NCI-H82 treated with DMSO at 0.1 percent for 48 hours (cell line): ENCODE measurements around the gene TENM4.

Experiments used
- DNase-seq: peaks from one replicate; lab custom pipeline; 2025; ENCODE audit not compliant: unreplicated experiment; lab: John Stamatoyannopoulos, UW

The TENM4 gene

GRCh38 chr11:79440571-79441460, at the start of gene TENM4:
TSS of gene TENM4 (minus strand) at chr11:79441030. CDS start at chr11:79069944, 371,086 bp downstream.
- DNase-seq: no peak

GRCh38 chr11:79488286-79488685, 47.5 kb upstream of the TENM4 start:
- no peak for DNase-seq

- no peak for DNase-seq
Measured at GRCh38 chr11:79487412-79487811, 46.6 kb upstream of the TENM4 start.

- DNase-seq: no peak
Measured at GRCh38 chr11:79486242-79486984, 45.6 kb upstream of the TENM4 start.

GRCh38 chr11:79485694-79486093, 44.9 kb upstream of the TENM4 start:
- DNase-seq: no peak

- DNase-seq: no peak
Measured at GRCh38 chr11:79484872-79485271, 44.0 kb upstream of the TENM4 start.

GRCh38 chr11:79482800-79483199, 42.0 kb upstream of the TENM4 start:
- no peak for DNase-seq

GRCh38 chr11:79481795-79482194, 41.0 kb upstream of the TENM4 start:
- DNase-seq: no peak

- DNase-seq: no peak
Measured at GRCh38 chr11:79480864-79481263, 40.0 kb upstream of the TENM4 start.

- no peak for DNase-seq
Measured at GRCh38 chr11:79472819-79473529, 32.1 kb upstream of the TENM4 start.

- no peak for DNase-seq
Measured at GRCh38 chr11:79471071-79471844, 30.4 kb upstream of the TENM4 start.

GRCh38 chr11:79470161-79470560, 29.3 kb upstream of the TENM4 start:
- DNase-seq: no peak

GRCh38 chr11:79467761-79468160, 26.9 kb upstream of the TENM4 start:
- no peak for DNase-seq

- DNase-seq: no peak
Measured at GRCh38 chr11:79466411-79466810, 25.6 kb upstream of the TENM4 start.

GRCh38 chr11:79465160-79465559, 24.3 kb upstream of the TENM4 start:
- no peak for DNase-seq

GRCh38 chr11:79461666-79462645, 21.1 kb upstream of the TENM4 start:
- DNase-seq: no peak

- no peak for DNase-seq
Measured at GRCh38 chr11:79461144-79461543, 20.3 kb upstream of the TENM4 start.

- DNase-seq: no peak
Measured at GRCh38 chr11:79458709-79459108, 17.9 kb upstream of the TENM4 start.

- DNase-seq: no peak
Measured at GRCh38 chr11:79456501-79456900, 15.7 kb upstream of the TENM4 start.

- no peak for DNase-seq
Measured at GRCh38 chr11:79453617-79454016, 12.8 kb upstream of the TENM4 start.
